Activated T-cell treated with anti-CD3 and anti-CD28 coated beads, Interleukin-2, amount 50 U/mL, for 24 hours (primary cell): Measurements from ENCODE around the gene TGIF2.
"Not testable (repeated sequence)": the region's sequence is repeated elsewhere in the genome, so short reads cannot be mapped to it uniquely, and the experiment has no call there.

ENCODE experiments used
- DNase-seq: peaks from one replicate; pipeline ENCODE4 v3.0.0-alpha.2; 2020
- H3K27ac Mint-ChIP-seq: 2 replicates; pipeline ENCODE4 v1.8.0; 2020; ENCODE audit warnings: mild to moderate bottlenecking, mixed read lengths
- H3K27me3 Mint-ChIP-seq: 2 replicates; pipeline ENCODE4 v1.8.0; 2020; ENCODE audit warnings: mixed read lengths
- H3K36me3 Mint-ChIP-seq: 2 replicates; pipeline ENCODE4 v1.8.0; 2020; ENCODE audit warnings: low read depth, mixed read lengths
- H3K4me1 Mint-ChIP-seq: 2 replicates; pipeline ENCODE4 v1.8.0; 2020; ENCODE audit warnings: low read depth, mixed read lengths
- H3K4me3 Mint-ChIP-seq: 2 replicates; pipeline ENCODE4 v1.8.0; 2020; ENCODE audit warnings: mild to moderate bottlenecking, moderate library complexity, mixed read lengths
- H3K9me3 Mint-ChIP-seq: 2 replicates; pipeline ENCODE4 v1.8.0; 2020; ENCODE audit warnings: mixed read lengths

Gene TGIF2

GRCh38 chr20:36607586-36608387, 34.4 kb downstream of the TGIF2 start:
- H3K27me3 Mint-ChIP-seq: no peaks in the 10 kb centered on the region
- H3K4me3 Mint-ChIP-seq: peak overlapping the region; percentile 98
- peaks cover 69% of the 10 kb centered on the region for H3K36me3 Mint-ChIP-seq
- DNase-seq: no peak
- H3K27ac Mint-ChIP-seq: peak overlapping the region; percentile 96
- peaks cover 32% of the 10 kb centered on the region for H3K4me1 Mint-ChIP-seq
- no peaks in the 10 kb centered on the region for H3K9me3 Mint-ChIP-seq

DNA sequence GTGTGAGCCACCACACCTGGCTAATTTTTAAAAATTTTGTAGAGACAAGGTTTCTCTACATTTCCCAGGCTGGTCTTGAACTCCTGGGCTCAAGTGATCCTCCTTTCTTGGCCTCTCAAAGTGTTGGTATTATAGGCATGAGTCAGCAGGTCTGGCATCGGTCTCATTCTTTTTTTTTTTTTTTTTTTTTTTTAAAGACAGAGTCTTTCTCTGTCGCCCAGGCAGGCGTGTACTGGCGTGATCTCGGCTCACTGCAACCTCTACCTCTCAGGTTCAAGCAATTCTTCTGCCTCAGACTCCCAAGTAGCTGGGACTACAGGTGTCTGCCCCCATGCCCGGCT, 35.0 kb downstream of the TGIF2 start:
- H3K4me3 Mint-ChIP-seq: peak overlapping the region; percentile 98
- peaks cover 75% of the 10 kb centered on the region for H3K36me3 Mint-ChIP-seq
- H3K27me3 Mint-ChIP-seq, DNase-seq, H3K9me3 Mint-ChIP-seq: not testable (repeated sequence)
- peaks cover 36% of the 10 kb centered on the region for H3K4me1 Mint-ChIP-seq
- H3K27ac Mint-ChIP-seq: peak overlapping the region; percentile 96

- Mint-ChIP-seq H3K27me3 (no peaks in the 10 kb centered on the region), H3K27ac (peak overlapping the region; percentile 82), H3K4me1 (peaks cover 41% of the 10 kb centered on the region), H3K9me3 (no peaks in the 10 kb centered on the region), H3K36me3 (peaks cover 93% of the 10 kb centered on the region), H3K4me3 (no peak overlapping the region)
- DNase-seq: no peak
Measured at GRCh38 chr20:36611625-36612024, 38.2 kb downstream of the TGIF2 start.

GRCh38 chr20:36613974-36614373, 40.6 kb downstream of the TGIF2 start:
- Mint-ChIP-seq H3K27ac (peak overlapping the region; percentile 72), H3K36me3 (peaks cover 76% of the 10 kb centered on the region), H3K27me3 (no peaks in the 10 kb centered on the region)

GRCh38 chr20:36614781-36615557, 41.6 kb downstream of the TGIF2 start:
- H3K4me3 Mint-ChIP-seq: no peak overlapping the region
- no peak for DNase-seq
- H3K27me3 Mint-ChIP-seq: no peaks in the 10 kb centered on the region
- no peaks in the 10 kb centered on the region for H3K9me3 Mint-ChIP-seq
- H3K27ac Mint-ChIP-seq: peak overlapping the region; percentile 72
- H3K36me3 Mint-ChIP-seq: peaks cover 68% of the 10 kb centered on the region
- peaks cover 23% of the 10 kb centered on the region for H3K4me1 Mint-ChIP-seq

More at GRCh38 chr20:36613974-36614373, 40.6 kb downstream of the TGIF2 start:
- H3K9me3 Mint-ChIP-seq: no peaks in the 10 kb centered on the region
- peaks cover 23% of the 10 kb centered on the region for H3K4me1 Mint-ChIP-seq
- DNase-seq: no peak
- H3K4me3 Mint-ChIP-seq: no peak overlapping the region

- Mint-ChIP-seq H3K4me1 (peaks cover 25% of the 10 kb centered on the region), H3K9me3 (no peaks in the 10 kb centered on the region), H3K27me3 (no peaks in the 10 kb centered on the region), H3K27ac (no peak overlapping the region), H3K4me3 (no peak overlapping the region), H3K36me3 (peaks cover 56% of the 10 kb centered on the region)
- DNase-seq: no peak
Measured at GRCh38 chr20:36620917-36621316, 47.5 kb downstream of the TGIF2 start.

DNA sequence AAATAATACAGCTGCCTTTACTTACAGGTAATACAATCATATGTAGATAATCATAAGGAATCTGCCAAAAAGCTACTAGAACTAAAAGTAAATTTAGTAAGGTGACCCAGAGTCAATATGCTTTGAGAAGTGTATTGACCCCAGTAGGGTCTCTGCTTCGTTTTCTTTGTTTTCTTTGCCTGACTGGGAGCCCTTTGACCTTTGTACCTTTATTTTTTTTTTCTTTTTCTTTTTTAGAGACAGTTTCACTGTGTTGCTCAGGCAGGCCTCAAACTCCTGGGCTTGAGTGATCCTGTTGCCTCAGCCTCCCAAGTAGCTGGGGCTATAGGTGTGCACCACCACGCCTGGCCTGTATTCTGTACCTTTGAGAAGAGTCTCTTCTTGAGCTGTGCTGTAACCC, 50.0 kb downstream of the TGIF2 start:
- Mint-ChIP-seq H3K27me3 (no peaks in the 10 kb centered on the region), H3K4me3 (no peak overlapping the region), H3K4me1 (peaks cover 41% of the 10 kb centered on the region), H3K9me3 (no peaks in the 10 kb centered on the region), H3K27ac (peak overlapping the region; percentile 50), H3K36me3 (peaks cover 75% of the 10 kb centered on the region)
- no peak for DNase-seq

- Mint-ChIP-seq H3K27me3 (no peaks in the 10 kb centered on the region), H3K36me3 (peaks cover 79% of the 10 kb centered on the region), H3K9me3 (no peaks in the 10 kb centered on the region), H3K4me3 (no peak overlapping the region), H3K4me1 (peaks cover 45% of the 10 kb centered on the region), H3K27ac (peak overlapping the region; percentile 27)
- no peak for DNase-seq
Measured at GRCh38 chr20:36624068-36624943, 50.9 kb downstream of the TGIF2 start.

DNA sequence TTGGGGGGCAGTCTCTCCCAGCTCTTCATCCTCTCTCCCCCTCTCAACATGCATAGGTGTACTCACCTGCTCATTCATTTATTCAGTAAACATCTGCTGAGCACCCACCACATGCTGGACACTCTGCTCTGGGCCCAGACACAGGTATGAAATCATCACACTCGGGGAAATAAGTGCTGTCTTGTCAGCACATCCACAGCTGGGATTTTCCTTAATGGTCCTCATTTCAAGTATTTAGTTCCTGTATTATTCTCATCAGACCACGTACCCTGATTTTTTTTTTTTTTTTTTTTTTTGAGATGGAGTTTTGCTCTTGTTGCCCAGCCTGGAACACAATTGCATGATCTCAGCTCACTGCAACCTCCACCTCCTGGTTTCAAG, 51.5 kb downstream of the TGIF2 start:
- Mint-ChIP-seq H3K27ac (peak overlapping the region; percentile 27), H3K4me1 (peaks cover 51% of the 10 kb centered on the region), H3K4me3 (no peak overlapping the region), H3K27me3 (no peaks in the 10 kb centered on the region), H3K36me3 (peaks cover 85% of the 10 kb centered on the region), H3K9me3 (no peaks in the 10 kb centered on the region)
- no peak for DNase-seq

- peaks cover 96% of the 10 kb centered on the region for H3K36me3 Mint-ChIP-seq
- peaks cover 63% of the 10 kb centered on the region for H3K4me1 Mint-ChIP-seq
- H3K9me3 Mint-ChIP-seq: no peaks in the 10 kb centered on the region
- no peak for DNase-seq
- H3K4me3 Mint-ChIP-seq: no peak overlapping the region
- H3K27me3 Mint-ChIP-seq: no peaks in the 10 kb centered on the region
- H3K27ac Mint-ChIP-seq: peak overlapping the region; percentile 78
Measured at GRCh38 chr20:36628076-36628475, 54.7 kb downstream of the TGIF2 start.

GRCh38 chr20:36629719-36630681, 56.6 kb downstream of the TGIF2 start:
- peaks cover 95% of the 10 kb centered on the region for H3K36me3 Mint-ChIP-seq
- H3K27ac Mint-ChIP-seq: peak overlapping the region; percentile 95
- no peaks in the 10 kb centered on the region for H3K9me3 Mint-ChIP-seq
- peaks cover 50% of the 10 kb centered on the region for H3K4me1 Mint-ChIP-seq
- no peaks in the 10 kb centered on the region for H3K27me3 Mint-ChIP-seq
- peak overlapping the region; percentile 60 for H3K4me3 Mint-ChIP-seq
- DNase-seq: peak; percentile 67

- H3K27ac Mint-ChIP-seq: peak overlapping the region; percentile 95
Measured at GRCh38 chr20:36631646-36632045, 58.2 kb downstream of the TGIF2 start.

DNA sequence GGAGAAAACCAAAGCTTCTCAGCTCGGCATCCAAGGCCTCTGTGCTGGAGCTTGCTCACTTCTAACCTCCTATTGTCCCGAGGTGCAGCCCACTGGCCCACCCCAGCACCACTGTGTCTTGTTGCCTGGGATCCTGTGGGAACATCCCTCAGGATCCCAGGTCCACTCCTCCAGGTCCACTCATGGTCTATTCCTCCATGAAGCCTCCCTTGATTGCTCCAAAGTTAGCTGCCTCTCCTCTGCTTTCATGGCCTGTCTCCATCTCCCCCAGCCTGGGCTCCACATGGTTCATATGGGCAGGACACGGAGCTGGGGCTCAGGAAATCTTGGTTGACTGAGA, 58.7 kb downstream of the TGIF2 start:
- peaks cover 92% of the 10 kb centered on the region for H3K36me3 Mint-ChIP-seq
- peaks cover 48% of the 10 kb centered on the region for H3K4me1 Mint-ChIP-seq
- no peaks in the 10 kb centered on the region for H3K27me3 Mint-ChIP-seq
- peak overlapping the region; percentile 95 for H3K27ac Mint-ChIP-seq
- DNase-seq: no peak
- no peak overlapping the region for H3K4me3 Mint-ChIP-seq
- H3K9me3 Mint-ChIP-seq: no peaks in the 10 kb centered on the region

More at GRCh38 chr20:36631646-36632045, 58.2 kb downstream of the TGIF2 start:
- no peak overlapping the region for H3K4me3 Mint-ChIP-seq
- peaks cover 92% of the 10 kb centered on the region for H3K36me3 Mint-ChIP-seq
- no peak for DNase-seq
- no peaks in the 10 kb centered on the region for H3K27me3 Mint-ChIP-seq
- H3K9me3 Mint-ChIP-seq: no peaks in the 10 kb centered on the region
- peaks cover 50% of the 10 kb centered on the region for H3K4me1 Mint-ChIP-seq
